Jurkat, Clone E6-1 (cell line): Measurements from ENCODE around the gene THAP9.
"Not testable (repeated sequence)": the region's sequence is repeated elsewhere in the genome, so short reads cannot be mapped to it uniquely, and the experiment has no call there.

ENCODE experiments used
- DNase-seq: peaks from one replicate; pipeline ENCODE4 v3.0.0-alpha.2; 2011; ENCODE audit warnings: low read depth, low spot score
- H3K4me3 ChIP-seq: 2 replicates; pipeline ENCODE4 v1.5.1; 2011; ENCODE audit warnings: mild to moderate bottlenecking, low read length, control low read depth, moderate library complexity

Gene THAP9

GRCh38 chr4:82891707-82892466, 8.6 kb upstream of the THAP9 start:
- H3K4me3 ChIP-seq = peak overlapping the region; percentile 88
- DNase-seq = no peak

DNA sequence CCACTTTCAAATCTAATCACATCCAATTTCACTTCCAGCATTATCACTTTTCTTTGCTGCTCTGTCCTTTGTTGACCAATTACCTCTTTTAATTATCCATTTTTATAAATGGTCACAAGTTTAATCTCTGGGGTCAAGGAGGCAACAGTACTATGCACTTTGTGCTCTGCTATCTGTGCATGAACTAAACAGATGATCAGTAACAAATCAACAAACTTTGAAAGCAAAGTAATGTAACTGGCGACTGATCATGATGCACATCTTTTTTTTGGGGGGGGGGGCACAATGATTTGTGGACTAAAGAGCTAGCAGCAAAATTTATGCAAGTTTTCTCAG, 8.1 kb upstream of the THAP9 start:
- no peak overlapping the region for H3K4me3 ChIP-seq
- DNase-seq = no peak

DNA sequence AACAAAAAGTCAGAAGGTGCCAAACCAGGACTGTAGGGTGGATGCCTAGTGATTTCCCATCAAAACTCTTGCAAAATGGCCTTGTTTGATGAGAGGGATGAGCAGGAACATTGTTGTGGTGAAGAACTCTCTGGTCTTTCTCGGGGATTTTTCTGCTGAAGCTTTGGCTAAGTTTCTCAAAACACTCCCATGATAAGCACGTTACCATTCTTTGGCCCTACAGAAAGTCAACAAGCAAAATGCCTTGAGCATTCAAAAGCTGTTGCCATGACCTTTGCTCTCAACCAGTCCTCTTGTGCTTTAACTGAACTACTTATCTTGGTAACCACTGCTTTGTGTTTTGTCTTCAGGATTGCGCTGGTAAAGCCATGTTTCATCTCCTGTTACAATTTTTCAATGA, 6.6 kb upstream of the THAP9 start:
- no peak for DNase-seq
- H3K4me3 ChIP-seq = no peak overlapping the region

GRCh38 chr4:82896755-82897154, 3.8 kb upstream of the THAP9 start:
- H3K4me3 ChIP-seq = no peak overlapping the region
- DNase-seq = no peak

GRCh38 chr4:82898322-82899243, 2.0 kb upstream of the THAP9 start:
- DNase-seq = no peak
- H3K4me3 ChIP-seq = peak overlapping the region; percentile 59

DNA sequence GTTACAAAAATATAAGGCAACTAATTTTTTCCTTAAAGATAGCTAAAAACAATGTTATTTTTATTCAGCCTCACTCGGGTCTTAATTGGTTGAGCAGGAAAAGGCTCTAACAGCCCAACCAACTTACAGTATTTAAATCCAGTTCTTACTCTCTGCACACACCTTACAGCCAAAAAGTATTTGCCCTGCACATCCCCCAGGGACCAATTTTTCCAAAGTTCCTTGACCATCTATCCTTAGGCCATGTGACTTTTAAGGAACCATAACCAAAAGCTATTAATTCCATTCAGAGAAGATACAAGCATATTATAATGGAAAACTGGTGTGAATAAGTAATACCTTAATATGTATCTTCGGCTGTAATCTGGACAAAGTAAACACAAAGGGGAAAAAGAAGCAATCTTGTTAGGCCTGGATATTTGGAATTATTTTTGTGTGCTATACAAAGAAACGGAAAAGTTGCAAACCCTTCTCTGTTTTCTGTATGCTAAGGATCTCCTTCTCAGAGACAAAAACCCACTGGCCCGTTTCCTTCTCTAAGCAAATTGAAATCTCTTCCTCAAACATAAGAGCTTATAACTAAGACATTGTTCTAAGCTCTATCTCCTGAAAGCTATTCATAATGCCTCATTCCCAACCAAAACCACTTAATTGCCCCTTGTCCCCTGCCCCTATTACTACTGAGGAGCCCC, 1.0 kb upstream of the THAP9 start:
- H3K4me3 ChIP-seq = peak overlapping the region; percentile 59
- no peak for DNase-seq

DNA sequence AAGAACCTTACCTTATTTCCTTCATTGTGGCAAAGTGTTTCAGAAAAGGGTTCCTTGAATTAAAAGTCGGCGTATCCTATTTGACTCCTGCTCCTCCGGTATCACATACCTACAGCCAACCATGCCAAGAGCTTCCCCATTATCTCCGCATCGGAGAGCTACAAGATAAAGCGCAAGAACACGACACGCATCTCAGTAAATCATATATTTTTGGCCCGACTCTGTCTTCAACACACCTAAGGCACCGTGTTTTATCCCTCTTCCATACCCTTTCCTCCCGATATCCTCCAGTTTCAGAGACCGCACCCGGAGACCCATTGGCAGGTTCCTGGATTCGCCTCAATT, 497 bp upstream of the THAP9 start:
- no peak for DNase-seq

GRCh38 chr4:82901183-82901718, 716 bp downstream of the THAP9 start:
- DNase-seq = no peak

More for the DNA sequence above, 497 bp upstream of the THAP9 start:
- peak overlapping the region; percentile 59 for H3K4me3 ChIP-seq

DNA sequence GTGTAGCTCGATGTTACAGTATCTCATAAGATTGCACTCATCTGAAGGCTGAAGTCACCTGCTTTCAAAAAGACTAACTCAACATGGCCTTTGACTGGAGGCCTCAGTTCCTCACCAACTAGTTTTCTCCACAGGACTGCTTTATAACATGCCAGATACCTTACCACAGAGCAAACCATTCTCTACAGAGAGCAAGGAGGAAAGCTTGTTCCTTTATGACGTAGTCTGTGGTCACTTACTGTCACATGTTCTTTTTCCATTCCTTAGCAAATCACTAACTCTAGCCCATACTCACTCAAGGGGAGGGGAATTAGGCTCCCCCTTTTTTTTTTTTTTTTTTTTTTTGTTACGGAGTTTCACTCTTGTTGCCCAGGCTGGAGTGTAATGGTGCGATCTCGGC, 3.2 kb downstream of the THAP9 start:
- DNase-seq = no peak
- H3K4me3 ChIP-seq = no peak overlapping the region

More at GRCh38 chr4:82901183-82901718, 716 bp downstream of the THAP9 start:
- peak overlapping the region; percentile 59 for H3K4me3 ChIP-seq

- H3K4me3 ChIP-seq = no peak overlapping the region
- DNase-seq = peak; percentile 48
Observed at GRCh38 chr4:82905205-82905604, 4.7 kb downstream of the THAP9 start.

- no peak overlapping the region for H3K4me3 ChIP-seq
- no peak for DNase-seq
Observed at GRCh38 chr4:82906469-82906868, 5.9 kb downstream of the THAP9 start.

- no peak overlapping the region for H3K4me3 ChIP-seq
Observed at GRCh38 chr4:82909326-82909725, 8.8 kb downstream of the THAP9 start.

GRCh38 chr4:82913305-82913704, 12.8 kb downstream of the THAP9 start:
- no peak for DNase-seq
- H3K4me3 ChIP-seq = no peak overlapping the region

More at GRCh38 chr4:82909326-82909725, 8.8 kb downstream of the THAP9 start:
- no peak for DNase-seq

DNA sequence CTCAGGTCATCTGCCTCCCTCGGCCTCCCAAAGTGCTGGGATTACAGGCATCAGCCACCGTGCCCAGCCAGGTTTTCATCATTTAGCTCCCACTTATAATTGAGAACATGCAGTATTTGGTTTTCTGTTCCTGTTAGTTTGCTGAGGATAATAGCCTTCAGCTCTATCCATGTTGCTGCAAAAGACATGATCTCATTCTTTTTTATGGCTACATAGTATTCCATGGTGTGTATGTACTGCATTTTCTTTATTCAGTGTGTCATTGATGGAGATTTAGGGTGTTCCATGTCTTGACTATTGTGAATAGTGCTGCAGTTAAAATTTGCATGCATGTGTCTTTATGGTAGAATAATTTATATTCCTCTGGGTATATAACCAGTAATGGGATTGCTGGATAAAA, 13.4 kb downstream of the THAP9 start:
- H3K4me3 ChIP-seq, DNase-seq: not testable (repeated sequence)

DNA sequence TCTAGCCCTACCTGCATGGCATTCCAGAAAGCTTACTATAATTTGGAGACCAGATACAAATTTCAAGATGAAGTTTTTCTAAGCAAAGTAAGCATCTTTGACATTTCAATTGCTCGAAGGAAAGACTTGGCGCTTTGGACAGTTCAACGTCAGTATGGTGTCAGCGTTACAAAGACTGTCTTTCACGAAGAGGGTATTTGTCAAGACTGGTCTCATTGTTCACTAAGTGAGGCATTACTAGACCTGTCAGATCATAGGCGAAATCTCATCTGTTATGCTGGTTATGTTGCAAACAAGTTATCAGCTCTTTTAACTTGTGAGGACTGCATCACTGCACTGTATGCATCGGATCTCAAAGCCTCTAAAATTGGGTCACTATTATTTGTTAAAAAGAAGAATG, 17.6 kb downstream of the THAP9 start:
- DNase-seq = no peak
- no peak overlapping the region for H3K4me3 ChIP-seq

GRCh38 chr4:82919386-82919785, 18.9 kb downstream of the THAP9 start:
- H3K4me3 ChIP-seq = no peak overlapping the region

GRCh38 chr4:82921795-82922194, 21.3 kb downstream of the THAP9 start:
- no peak for DNase-seq
- no peak overlapping the region for H3K4me3 ChIP-seq

More at GRCh38 chr4:82919386-82919785, 18.9 kb downstream of the THAP9 start:
- no peak for DNase-seq

DNA sequence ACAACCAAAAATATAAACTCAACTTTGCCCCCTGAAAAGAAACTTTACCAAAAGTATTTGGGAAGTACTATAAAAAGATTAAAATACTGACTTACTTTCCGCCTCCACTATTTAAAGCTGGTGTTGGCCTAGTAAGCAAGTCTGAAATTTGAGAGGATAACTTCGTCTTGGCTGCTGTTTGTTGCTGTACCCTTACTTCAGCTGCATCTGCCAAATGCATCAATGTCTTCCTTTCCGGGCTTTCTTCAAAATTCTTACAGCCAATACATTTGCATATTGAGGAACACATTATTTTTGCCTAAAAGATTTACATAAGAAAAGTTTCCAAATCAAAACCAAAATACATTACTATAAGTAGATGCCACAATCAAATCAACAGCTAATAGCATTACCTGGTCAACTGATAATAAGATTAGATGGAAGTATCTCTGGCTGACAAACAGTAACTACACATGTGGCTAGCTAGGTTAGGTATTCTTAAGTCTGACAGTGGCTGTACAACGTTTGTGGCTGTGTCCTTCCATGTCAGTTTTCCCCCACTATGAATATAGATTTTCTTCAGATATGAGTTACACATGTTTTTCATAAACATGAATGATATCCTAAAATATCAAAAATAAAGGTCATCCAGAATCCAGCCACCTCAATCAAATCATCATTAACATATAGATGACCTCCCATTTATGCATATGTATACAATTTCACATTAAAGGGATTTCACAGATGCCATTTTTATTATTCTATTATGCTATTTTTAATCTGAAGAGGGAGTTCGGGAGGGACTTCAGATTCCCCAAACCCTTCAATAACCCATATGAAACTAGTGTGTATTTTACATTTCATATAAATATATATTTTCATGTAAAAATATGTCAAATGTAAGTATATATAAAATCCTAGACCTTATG, 30.6 kb downstream of the THAP9 start:
- no peak overlapping the region for H3K4me3 ChIP-seq
- no peak for DNase-seq

- DNase-seq = no peak
- H3K4me3 ChIP-seq = no peak overlapping the region
Observed at GRCh38 chr4:82934441-82934840, 33.9 kb downstream of the THAP9 start.
